GM10266 (cell line): ENCODE measurements around the gene ZC3H6.

Experiments used
- DNase-seq: peaks from one replicate; pipeline ENCODE4 v3.0.0; 2012; ENCODE audit errors: extremely low spot score
- TF ChIP-seq, protein P1 (sequence below): IDR thresholded peaks from 2 replicates; pipeline ENCODE4 v1.5.1; 2012; ENCODE audit warnings: mild to moderate bottlenecking, low read depth; ENCODE audit not compliant: control insufficient read depth, insufficient read depth; ENCODE audit errors: missing control alignments

The ZC3H6 gene

DNA sequence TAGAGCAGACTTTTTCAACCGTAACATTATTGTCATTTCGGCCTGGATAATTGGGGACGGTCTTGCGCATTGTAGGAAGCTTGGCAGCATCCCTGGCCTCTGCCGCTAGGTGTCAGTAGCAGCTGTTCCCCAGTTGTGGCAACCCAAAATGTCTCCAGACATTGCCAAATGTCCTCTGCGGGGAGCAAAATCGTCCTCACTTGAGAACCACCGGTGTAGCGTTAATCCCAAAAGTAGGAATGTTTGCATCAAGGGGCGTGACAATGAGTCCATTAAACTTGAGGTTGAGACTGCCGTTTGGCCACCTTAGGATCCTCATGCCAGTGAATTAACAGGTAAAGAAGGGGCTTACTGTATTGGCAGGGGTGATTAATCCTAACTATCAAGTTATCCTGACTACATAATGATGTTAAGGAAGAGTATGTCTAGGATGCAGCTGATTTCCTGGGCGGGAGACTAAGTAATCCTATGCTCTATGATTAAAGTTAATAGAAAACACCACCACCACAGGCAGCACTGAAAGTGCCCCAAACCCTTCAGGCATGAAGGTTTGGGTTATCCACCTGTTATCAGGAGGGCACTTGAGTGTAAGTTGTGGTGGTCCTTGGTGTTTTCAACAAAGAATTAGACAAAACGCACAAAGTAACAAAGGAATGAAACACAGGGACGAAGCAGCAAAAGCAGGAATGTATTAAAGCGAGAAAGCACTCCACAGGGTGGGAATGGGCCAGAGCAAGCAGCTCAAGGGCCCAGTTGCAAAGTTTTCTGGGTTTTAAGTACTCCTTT, 15.7 kb upstream of the ZC3H6 start:
- TF ChIP-seq, protein P1, sequence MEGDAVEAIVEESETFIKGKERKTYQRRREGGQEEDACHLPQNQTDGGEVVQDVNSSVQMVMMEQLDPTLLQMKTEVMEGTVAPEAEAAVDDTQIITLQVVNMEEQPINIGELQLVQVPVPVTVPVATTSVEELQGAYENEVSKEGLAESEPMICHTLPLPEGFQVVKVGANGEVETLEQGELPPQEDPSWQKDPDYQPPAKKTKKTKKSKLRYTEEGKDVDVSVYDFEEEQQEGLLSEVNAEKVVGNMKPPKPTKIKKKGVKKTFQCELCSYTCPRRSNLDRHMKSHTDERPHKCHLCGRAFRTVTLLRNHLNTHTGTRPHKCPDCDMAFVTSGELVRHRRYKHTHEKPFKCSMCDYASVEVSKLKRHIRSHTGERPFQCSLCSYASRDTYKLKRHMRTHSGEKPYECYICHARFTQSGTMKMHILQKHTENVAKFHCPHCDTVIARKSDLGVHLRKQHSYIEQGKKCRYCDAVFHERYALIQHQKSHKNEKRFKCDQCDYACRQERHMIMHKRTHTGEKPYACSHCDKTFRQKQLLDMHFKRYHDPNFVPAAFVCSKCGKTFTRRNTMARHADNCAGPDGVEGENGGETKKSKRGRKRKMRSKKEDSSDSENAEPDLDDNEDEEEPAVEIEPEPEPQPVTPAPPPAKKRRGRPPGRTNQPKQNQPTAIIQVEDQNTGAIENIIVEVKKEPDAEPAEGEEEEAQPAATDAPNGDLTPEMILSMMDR, result peak; percentile 94
- DNase-seq, result peak; percentile 70

DNA sequence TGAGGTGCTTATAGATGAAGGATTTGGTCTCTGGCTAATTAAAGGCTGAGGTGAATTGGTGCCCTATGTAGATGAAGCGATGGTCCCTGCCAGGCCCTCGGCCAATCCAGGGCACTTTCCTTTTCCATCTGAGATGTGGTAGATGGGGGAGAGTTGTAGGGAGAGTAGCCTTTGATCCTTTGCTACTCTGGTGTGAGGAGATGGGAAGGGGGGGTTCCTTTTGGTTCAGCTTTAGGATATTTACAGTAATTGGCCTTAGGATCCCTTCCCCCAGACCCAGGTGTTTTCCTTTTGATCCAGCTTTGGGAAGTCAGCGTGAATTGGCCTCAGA, 15.1 kb upstream of the ZC3H6 start:
- TF ChIP-seq, protein P1, result no peak
- DNase-seq, result no peak

DNA sequence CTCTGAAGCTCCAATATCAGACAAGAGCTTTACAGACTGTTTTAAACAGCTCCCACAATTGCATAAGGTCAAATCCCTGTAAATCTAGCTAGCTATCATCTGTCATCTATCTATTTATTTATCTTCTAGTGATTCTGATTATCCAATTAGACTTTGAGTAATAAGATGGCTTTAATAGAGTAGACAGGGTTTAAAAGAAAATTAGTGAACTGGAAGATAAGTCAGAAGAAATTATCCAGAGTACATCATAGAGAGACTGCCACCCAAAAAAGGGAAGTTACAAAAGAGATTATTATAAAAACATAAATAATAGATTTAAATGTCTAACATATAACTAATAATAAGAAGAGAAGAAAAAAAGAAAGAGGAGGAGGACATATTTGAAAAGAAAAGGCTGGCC, 12.5 kb upstream of the ZC3H6 start:
- no peak for DNase-seq
- TF ChIP-seq, protein P1, result no peak

- TF ChIP-seq, protein P1, result no peak
- DNase-seq, result no peak
Observed at GRCh38 chr2:112268547-112268946, 6.8 kb upstream of the ZC3H6 start.

- TF ChIP-seq, protein P1, result no peak
- DNase-seq, result no peak
Observed at GRCh38 chr2:112272669-112273068, 2.7 kb upstream of the ZC3H6 start.

DNA sequence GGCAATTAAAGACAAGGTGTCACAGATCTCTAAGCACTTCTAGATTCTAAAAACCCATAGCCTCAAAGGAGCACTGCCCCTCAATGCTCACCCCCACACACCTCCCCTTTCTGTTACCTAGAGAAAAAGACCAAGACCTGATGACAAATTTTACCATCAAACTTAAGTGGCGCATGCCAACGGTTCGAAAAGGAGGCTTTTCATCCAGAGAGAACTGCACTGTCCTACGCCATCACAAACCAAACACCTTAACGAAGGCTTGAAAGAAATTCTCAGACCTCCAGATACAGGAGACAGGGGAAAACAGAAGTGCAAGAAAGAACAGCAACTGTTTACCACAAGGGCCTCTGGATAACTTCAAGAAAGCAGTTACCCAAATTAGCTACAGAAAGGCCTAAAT, 2.0 kb upstream of the ZC3H6 start:
- TF ChIP-seq, protein P1, result no peak
- DNase-seq, result no peak

GRCh38 chr2:112275887-112276773, 733 bp downstream of the ZC3H6 start:
- peak; percentile 85 for DNase-seq
- TF ChIP-seq, protein P1, result no peak
